Measurements from ENCODE around the gene TMEM63B. TPM values are rescaled to one million over a fixed set of nuclear protein-coding genes. Genes with fewer than 3 reads are reported as not detected.

Gene TMEM63B
- total and polyA plus RNA-seq, 2 of the 8 experiments (the other 6 are each of a cell fraction or from before 2014, with no cell fraction given), result 61.1 to 96.8 TPM

DNA sequence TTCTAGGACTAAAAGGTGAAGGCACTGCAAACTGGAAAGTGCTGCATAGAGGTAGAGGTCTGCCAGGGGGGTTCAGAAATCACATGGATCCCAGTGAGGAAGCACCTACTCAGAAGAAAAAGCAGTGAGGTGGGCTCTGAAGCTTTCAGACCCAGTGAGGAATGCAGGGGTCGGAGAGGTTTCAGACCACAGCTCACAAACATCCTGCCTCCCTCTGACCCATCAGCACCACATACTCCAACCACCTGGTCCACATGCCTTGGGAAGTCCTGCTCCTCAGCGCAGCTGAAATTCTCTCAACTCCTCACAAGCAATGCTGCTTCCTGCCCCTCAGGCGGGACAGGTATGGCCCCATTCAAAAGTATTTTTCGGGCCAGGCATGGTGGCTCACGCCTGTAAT lies 20.3 kb upstream of the TMEM63B start (continued):
- TF ChIP-seq RXRA (IDR thresholded peaks at IDR 0.05; ENCODE audit: insufficient read depth, low read depth, low read length) (no peak), CHD2 (IDR thresholded peaks at IDR 0.05; ENCODE audit: low read length) (no peak), CHD1 (IDR thresholded peaks at IDR 0.05; ENCODE audit: low read depth, low read length) (no peak), RAD21 (IDR thresholded peaks at IDR 0.05 in 1 of 2, conservative IDR thresholded peaks at IDR 0.05 in 1 of 2; ENCODE audit: low read depth in 2 of 2, low read length in 2 of 2) (no peak), MAFK (IDR thresholded peaks at IDR 0.05; ENCODE audit: low read depth, low read length) (no peak), EGR1 (IDR thresholded peaks at IDR 0.05; ENCODE audit: borderline replicate concordance, low read depth, low read length) (no peak), KDM1A (IDR thresholded peaks at IDR 0.05; ENCODE audit: borderline replicate concordance, low read length) (no peak), TEAD4 (IDR thresholded peaks at IDR 0.05; ENCODE audit: low read depth, low read length) (no peak), SIN3A (conservative IDR thresholded peaks at IDR 0.05 in 1 of 2, IDR thresholded peaks at IDR 0.05 in 1 of 2; ENCODE audit: low read depth in 1 of 2, low read length in 2 of 2) (no peak)
- TF ChIP-seq, protein P1, sequence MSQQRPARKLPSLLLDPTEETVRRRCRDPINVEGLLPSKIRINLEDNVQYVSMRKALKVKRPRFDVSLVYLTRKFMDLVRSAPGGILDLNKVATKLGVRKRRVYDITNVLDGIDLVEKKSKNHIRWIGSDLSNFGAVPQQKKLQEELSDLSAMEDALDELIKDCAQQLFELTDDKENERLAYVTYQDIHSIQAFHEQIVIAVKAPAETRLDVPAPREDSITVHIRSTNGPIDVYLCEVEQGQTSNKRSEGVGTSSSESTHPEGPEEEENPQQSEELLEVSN (IDR thresholded peaks at IDR 0.05), result no peak

Data from H1 (cell line).